Measurements from ENCODE around the gene RTL10.

The RTL10 gene

DNA sequence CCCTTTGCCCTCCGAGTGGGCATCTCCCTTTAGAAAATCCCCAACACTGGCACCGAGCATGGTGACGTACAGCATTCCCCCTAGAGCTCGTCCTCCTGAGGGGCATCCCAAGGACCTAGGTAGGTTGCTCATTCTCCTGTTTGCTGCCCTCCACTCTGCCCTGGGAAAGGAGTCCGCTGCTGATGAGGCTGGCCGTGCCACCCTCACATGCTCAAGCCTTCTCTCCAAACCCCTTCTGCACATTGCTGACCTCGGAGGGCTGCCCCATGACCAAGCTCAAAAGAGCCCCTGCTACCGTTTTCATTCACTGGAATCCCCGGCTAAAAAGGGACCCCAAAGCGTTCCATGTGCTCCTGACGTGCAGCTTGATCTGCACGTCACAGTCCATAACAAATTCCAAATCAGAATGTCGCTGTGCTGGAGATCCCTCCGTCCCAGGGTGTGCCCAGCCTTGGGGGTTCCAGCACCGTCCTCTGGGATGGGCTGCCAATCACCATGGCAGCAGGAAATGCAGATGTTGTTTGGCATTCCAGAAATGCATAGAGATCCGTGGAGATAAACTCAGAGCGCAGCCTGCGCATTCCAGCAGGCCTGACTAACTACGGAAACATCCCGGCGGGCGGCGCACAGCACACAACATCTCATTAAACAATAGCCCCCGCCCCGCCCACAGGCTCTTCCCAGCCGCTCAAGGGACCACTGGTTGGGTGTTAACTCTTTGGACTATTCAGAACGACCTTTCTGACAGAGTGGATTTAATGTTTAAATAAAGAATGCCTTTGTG lies 26.3 kb upstream of the RTL10 start:
- Histone ChIP-seq H3K36me3 (ENCODE audit: control insufficient read depth in 2 of 2, insufficient read depth in 2 of 2, low read length in 2 of 2) (peaks cover 0 to 3% of the 10 kb centered on the region in 2 donors), H3K27ac (ENCODE audit: low read length) (peak overlapping the region; percentile 18), H3K27me3 (ENCODE audit: control insufficient read depth in 1 of 2, insufficient read depth in 2 of 2, low read length in 2 of 2) (no peaks in the 10 kb centered on the region), H3K4me3 (ENCODE audit: low read length in 2 of 2) (peak overlapping the region; percentile 38 to 61), H3K4me1 (ENCODE audit: control insufficient read depth, insufficient read depth, low read length) (peaks cover 23% of the 10 kb centered on the region), H3K9me3 (ENCODE audit: control insufficient read depth in 2 of 2, low read length in 2 of 2) (no peaks in the 10 kb centered on the region), H3K9ac (ENCODE audit: low read length in 2 of 2) (no peak overlapping the region)

GRCh38 chr22:19879992-19880785 lies 25.5 kb upstream of the RTL10 start:
- Histone ChIP-seq H3K27me3 (ENCODE audit: control insufficient read depth in 1 of 2, insufficient read depth in 2 of 2, low read length in 2 of 2) (no peaks in the 10 kb centered on the region), H3K36me3 (ENCODE audit: control insufficient read depth in 2 of 2, insufficient read depth in 2 of 2, low read length in 2 of 2) (peaks cover 0 to 3% of the 10 kb centered on the region in 2 donors), H3K4me1 (ENCODE audit: control insufficient read depth, insufficient read depth, low read length) (peaks cover 23% of the 10 kb centered on the region), H3K27ac (ENCODE audit: low read length) (no peak overlapping the region), H3K9ac (ENCODE audit: low read length in 2 of 2) (no peak overlapping the region), H3K9me3 (ENCODE audit: control insufficient read depth in 2 of 2, low read length in 2 of 2) (no peaks in the 10 kb centered on the region), H3K4me3 (ENCODE audit: low read length in 2 of 2) (peak overlapping the region; percentile 38 to 61)

DNA sequence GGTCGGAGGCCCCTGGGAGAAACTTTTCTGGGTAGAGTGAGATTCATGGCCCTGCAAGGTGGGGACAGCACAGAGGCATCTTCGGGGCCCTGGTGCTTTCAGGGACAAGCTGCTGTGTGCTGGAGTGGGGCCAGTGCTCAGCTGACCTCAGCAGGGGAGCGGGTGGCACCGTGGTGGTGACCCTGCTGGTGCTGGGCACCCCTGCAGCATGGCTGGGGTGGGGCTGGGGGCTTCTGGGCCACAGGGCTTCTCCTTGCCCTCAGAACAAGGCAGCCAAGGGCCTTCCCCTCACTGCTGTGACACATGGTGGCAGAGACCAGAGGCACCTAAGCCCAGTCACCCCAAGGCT lies 24.9 kb upstream of the RTL10 start:
- peaks cover 0 to 3% of the 10 kb centered on the region in 2 donors for H3K36me3 ChIP-seq (ENCODE audit: control insufficient read depth in 2 of 2, insufficient read depth in 2 of 2, low read length in 2 of 2)
- no peak overlapping the region for H3K9ac ChIP-seq (ENCODE audit: low read length in 2 of 2)
- H3K9me3 ChIP-seq (ENCODE audit: control insufficient read depth in 2 of 2, low read length in 2 of 2), result no peaks in the 10 kb centered on the region
- H3K4me3 ChIP-seq (ENCODE audit: low read length in 2 of 2), result no peak overlapping the region
- no peaks in the 10 kb centered on the region for H3K27me3 ChIP-seq (ENCODE audit: control insufficient read depth in 1 of 2, insufficient read depth in 2 of 2, low read length in 2 of 2)
- H3K4me1 ChIP-seq (ENCODE audit: control insufficient read depth, insufficient read depth, low read length), result peaks cover 26% of the 10 kb centered on the region
- H3K27ac ChIP-seq (ENCODE audit: low read length), result no peak overlapping the region

- Histone ChIP-seq H3K9ac (ENCODE audit: low read length in 2 of 2) (no peak overlapping the region), H3K4me1 (ENCODE audit: control insufficient read depth, insufficient read depth, low read length) (peaks cover 26% of the 10 kb centered on the region), H3K36me3 (ENCODE audit: control insufficient read depth in 2 of 2, insufficient read depth in 2 of 2, low read length in 2 of 2) (peaks cover 0 to 3% of the 10 kb centered on the region in 2 donors), H3K27ac (ENCODE audit: low read length) (no peak overlapping the region), H3K27me3 (ENCODE audit: control insufficient read depth in 1 of 2, insufficient read depth in 2 of 2, low read length in 2 of 2) (no peaks in the 10 kb centered on the region), H3K9me3 (ENCODE audit: control insufficient read depth in 2 of 2, low read length in 2 of 2) (no peaks in the 10 kb centered on the region), H3K4me3 (ENCODE audit: low read length in 2 of 2) (no peak overlapping the region)
Observed at GRCh38 chr22:19879246-19879570, 24.5 kb upstream of the RTL10 start.

DNA sequence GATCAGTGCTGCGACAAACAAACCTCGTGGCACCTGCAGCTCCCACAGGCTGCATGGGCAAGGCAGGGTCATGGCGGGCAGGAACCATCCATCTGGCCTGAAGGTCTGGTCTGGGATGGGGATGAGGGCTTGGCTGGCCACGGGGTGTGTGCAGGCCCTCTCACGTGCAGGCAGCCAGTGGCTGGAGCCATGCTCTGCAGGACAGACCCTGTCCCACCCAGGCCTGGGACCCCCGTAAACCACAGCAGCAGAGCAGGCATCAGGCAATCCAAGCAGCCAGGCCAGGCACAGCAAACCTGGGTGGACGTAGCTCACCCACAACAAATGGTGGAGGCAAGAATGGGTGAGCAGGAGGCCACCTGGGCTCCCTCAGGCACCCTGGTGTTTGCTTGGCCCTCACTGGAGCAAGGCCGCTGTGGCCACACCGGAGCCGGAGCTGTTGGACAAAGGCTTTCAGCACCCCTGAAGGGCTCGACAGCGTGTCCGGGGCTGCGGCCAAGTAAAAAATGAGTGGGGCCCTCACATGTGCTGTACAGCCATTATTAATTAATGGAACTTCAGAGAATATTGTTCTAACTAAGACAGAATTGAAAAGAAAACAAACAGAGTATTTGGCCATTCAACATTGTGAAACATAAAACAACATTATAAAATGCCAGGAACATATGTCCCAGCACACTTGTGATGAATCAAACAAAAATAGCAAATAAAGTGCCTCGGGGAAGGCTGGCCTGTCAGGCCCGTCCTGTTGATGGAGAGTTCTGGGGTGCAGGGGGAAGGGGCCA lies 24.0 kb upstream of the RTL10 start:
- Histone ChIP-seq H3K27ac (ENCODE audit: low read length) (no peak overlapping the region), H3K9me3 (ENCODE audit: control insufficient read depth in 2 of 2, low read length in 2 of 2) (no peaks in the 10 kb centered on the region), H3K4me1 (ENCODE audit: control insufficient read depth, insufficient read depth, low read length) (peaks cover 26% of the 10 kb centered on the region), H3K27me3 (ENCODE audit: control insufficient read depth in 1 of 2, insufficient read depth in 2 of 2, low read length in 2 of 2) (no peaks in the 10 kb centered on the region), H3K4me3 (ENCODE audit: low read length in 2 of 2) (no peak overlapping the region), H3K9ac (ENCODE audit: low read length in 2 of 2) (no peak overlapping the region), H3K36me3 (ENCODE audit: control insufficient read depth in 2 of 2, insufficient read depth in 2 of 2, low read length in 2 of 2) (peaks cover 0 to 3% of the 10 kb centered on the region in 2 donors)

DNA sequence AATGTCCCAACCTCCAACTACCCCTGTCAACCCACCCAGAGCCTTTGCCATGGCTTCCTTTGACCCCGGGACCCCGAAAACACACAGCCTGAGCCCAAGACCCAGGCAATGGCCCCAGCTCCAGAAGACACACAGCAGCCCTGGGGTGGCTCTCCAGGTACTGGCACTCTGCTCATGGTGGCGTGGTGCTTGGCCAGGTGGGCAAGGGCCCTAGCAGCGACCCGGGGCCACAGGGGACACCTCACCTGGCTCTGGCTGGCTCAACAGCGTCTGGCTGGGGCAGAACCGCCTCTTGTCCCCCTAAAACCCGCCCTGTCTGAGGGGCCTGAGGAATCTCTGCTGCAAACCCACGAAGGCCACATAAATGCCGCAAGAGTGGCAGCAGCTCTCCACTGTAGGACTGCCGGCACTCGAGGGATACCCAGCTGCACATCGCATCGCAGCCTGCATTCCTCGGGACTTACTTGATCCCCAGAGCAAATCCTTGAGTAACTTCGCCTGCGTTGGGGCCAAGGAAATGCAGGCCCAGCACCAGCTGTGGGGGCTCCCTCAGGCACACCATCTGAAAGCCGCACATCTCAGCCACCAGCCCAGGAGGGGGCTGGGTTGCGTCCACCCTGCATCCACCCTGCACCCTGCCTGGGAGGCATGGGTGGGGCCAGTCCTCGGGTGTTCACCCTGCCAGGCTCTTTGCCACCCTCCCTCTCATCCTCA lies 23.1 kb upstream of the RTL10 start:
- Histone ChIP-seq H3K36me3 (ENCODE audit: control insufficient read depth in 2 of 2, insufficient read depth in 2 of 2, low read length in 2 of 2) (peaks cover 0 to 3% of the 10 kb centered on the region in 2 donors), H3K4me1 (ENCODE audit: control insufficient read depth, insufficient read depth, low read length) (peaks cover 26% of the 10 kb centered on the region)

GRCh38 chr22:19876941-19877625 lies 22.4 kb upstream of the RTL10 start:
- no peaks in the 10 kb centered on the region for H3K9me3 ChIP-seq (ENCODE audit: control insufficient read depth in 2 of 2, low read length in 2 of 2)
- H3K36me3 ChIP-seq (ENCODE audit: control insufficient read depth in 2 of 2, insufficient read depth in 2 of 2, low read length in 2 of 2), result peaks cover 0 to 3% of the 10 kb centered on the region in 2 donors
- H3K27me3 ChIP-seq (ENCODE audit: control insufficient read depth in 1 of 2, insufficient read depth in 2 of 2, low read length in 2 of 2), result no peaks in the 10 kb centered on the region
- no peak overlapping the region for H3K9ac ChIP-seq (ENCODE audit: low read length in 2 of 2)
- no peak overlapping the region for H3K27ac ChIP-seq (ENCODE audit: low read length)
- no peak overlapping the region for H3K4me3 ChIP-seq (ENCODE audit: low read length in 2 of 2)
- peaks cover 22% of the 10 kb centered on the region for H3K4me1 ChIP-seq (ENCODE audit: control insufficient read depth, insufficient read depth, low read length)

More for the DNA sequence above, 23.1 kb upstream of the RTL10 start:
- Histone ChIP-seq H3K27ac (ENCODE audit: low read length) (no peak overlapping the region), H3K4me3 (ENCODE audit: low read length in 2 of 2) (no peak overlapping the region), H3K9me3 (ENCODE audit: control insufficient read depth in 2 of 2, low read length in 2 of 2) (no peaks in the 10 kb centered on the region), H3K9ac (ENCODE audit: low read length in 2 of 2) (no peak overlapping the region), H3K27me3 (ENCODE audit: control insufficient read depth in 1 of 2, insufficient read depth in 2 of 2, low read length in 2 of 2) (no peaks in the 10 kb centered on the region)

GRCh38 chr22:19876314-19876940 lies 21.8 kb upstream of the RTL10 start:
- H3K4me1 ChIP-seq (ENCODE audit: control insufficient read depth, insufficient read depth, low read length), result peaks cover 15% of the 10 kb centered on the region
- no peak overlapping the region for H3K4me3 ChIP-seq (ENCODE audit: low read length in 2 of 2)
- no peaks in the 10 kb centered on the region for H3K27me3 ChIP-seq (ENCODE audit: control insufficient read depth in 1 of 2, insufficient read depth in 2 of 2, low read length in 2 of 2)
- no peak overlapping the region for H3K9ac ChIP-seq (ENCODE audit: low read length in 2 of 2)
- H3K27ac ChIP-seq (ENCODE audit: low read length), result no peak overlapping the region
- no peaks in the 10 kb centered on the region for H3K9me3 ChIP-seq (ENCODE audit: control insufficient read depth in 2 of 2, low read length in 2 of 2)
- peaks cover 0 to 3% of the 10 kb centered on the region in 2 donors for H3K36me3 ChIP-seq (ENCODE audit: control insufficient read depth in 2 of 2, insufficient read depth in 2 of 2, low read length in 2 of 2)

DNA sequence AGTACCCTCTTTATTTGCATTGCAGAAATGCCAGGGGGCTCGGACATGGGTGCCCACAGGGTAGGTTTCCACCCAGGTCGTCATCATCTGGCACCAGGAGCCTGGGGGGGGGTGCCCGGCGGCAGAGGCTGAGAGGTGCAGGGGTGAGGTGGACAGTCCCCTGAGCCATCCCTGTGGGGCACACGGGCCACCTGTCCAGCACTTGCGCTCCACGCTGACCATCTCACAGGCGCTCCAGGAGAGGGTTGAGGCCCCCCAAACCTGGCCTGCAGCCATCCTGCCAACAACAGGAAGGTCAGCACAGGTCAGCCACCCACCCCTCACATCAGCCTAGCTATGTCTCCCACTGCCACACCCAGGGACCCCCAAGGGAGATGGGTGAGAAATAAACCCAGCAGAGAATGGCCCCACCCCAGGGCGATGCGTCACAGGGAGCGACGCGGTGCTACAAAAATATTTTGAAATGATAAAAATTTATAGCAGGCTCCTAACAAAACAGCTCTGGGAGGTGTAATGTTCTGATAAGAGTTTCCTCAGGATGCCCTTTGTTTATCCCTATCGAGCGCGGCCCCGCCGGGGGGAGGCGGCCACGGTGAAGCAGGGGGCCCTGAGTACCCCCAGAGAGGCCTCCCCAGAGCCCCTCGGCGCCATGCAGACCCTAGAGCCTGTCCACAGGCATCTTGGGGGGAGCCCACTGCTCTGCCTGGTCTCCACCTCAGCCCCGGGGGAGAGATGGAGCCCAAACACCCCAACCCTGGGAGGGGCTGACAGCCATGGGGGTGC lies 21.0 kb upstream of the RTL10 start:
- no peak overlapping the region for H3K27ac ChIP-seq (ENCODE audit: low read length)

More for the DNA sequence above, 21.0 kb upstream of the RTL10 start:
- Histone ChIP-seq H3K36me3 (ENCODE audit: control insufficient read depth in 2 of 2, insufficient read depth in 2 of 2, low read length in 2 of 2) (peaks cover 0 to 3% of the 10 kb centered on the region in 2 donors), H3K4me1 (ENCODE audit: control insufficient read depth, insufficient read depth, low read length) (peaks cover 8% of the 10 kb centered on the region), H3K4me3 (ENCODE audit: low read length in 2 of 2) (no peak overlapping the region), H3K9ac (ENCODE audit: low read length in 2 of 2) (no peak overlapping the region), H3K27me3 (ENCODE audit: control insufficient read depth in 1 of 2, insufficient read depth in 2 of 2, low read length in 2 of 2) (no peaks in the 10 kb centered on the region), H3K9me3 (ENCODE audit: control insufficient read depth in 2 of 2, low read length in 2 of 2) (no peaks in the 10 kb centered on the region)

Data from stomach smooth muscle (tissue), 2 donors.